Gastroesophageal sphincter (tissue), 4 donors: ENCODE measurements around the gene DNAJC5. TPM values are rescaled to one million over a fixed set of nuclear protein-coding genes. Genes with fewer than 3 reads are reported as not detected.
"Not testable (repeated sequence)": the region's sequence is repeated elsewhere in the genome, so short reads cannot be mapped to it uniquely, and the experiment has no call there.

Source experiments
- ATAC-seq: fragments of 150-250 bp; one replicate; pipeline ENCODE4 v1.9.1; 2016; ENCODE audit warnings: mild to moderate bottlenecking, moderate library complexity
- H3K27ac ChIP-seq, 4 donors: fragments of 200-600 bp; sonication (generic) in 3 of 4; 1 replicate in 3 of 4; 2 replicates in 1 of 4; pipeline ENCODE4 v1.5.1; 2016 to 2019
- H3K27me3 ChIP-seq: fragments of 200-600 bp; sonication (generic); one replicate; pipeline ENCODE4 v1.5.1; 2019
- H3K36me3 ChIP-seq, 2 donors: fragments of 200-600 bp; sonication (generic); one replicate each; pipeline ENCODE4 v1.5.1; 2019; ENCODE audit warnings: control low read depth in 1 of 2
- H3K4me1 ChIP-seq, 3 donors: fragments of 200-600 bp; sonication (generic); 1 replicate in 2 of 3; 2 replicates in 1 of 3; pipeline ENCODE4 v1.5.1; 2016 to 2019; ENCODE audit warnings: control low read depth in 2 of 3
- H3K4me3 ChIP-seq, 2 donors: fragments of 200-600 bp; sonication (generic); one replicate each; pipeline ENCODE4 v1.5.1; 2019; ENCODE audit warnings: mild to moderate bottlenecking in 1 of 2, moderate library complexity in 1 of 2
- H3K9me3 ChIP-seq, 3 donors: fragments of 200-600 bp; sonication (generic); one replicate each; pipeline ENCODE4 v1.5.1; 2017 to 2019; ENCODE audit warnings: control low read depth in 2 of 3
- CTCF ChIP-seq, 4 experiments: fragments of 200-600 bp in 2 of 4; fragments of 450-650 bp in 2 of 4; sonication (generic) in 1 of 4; IDR thresholded peaks; one replicate each; pipeline ENCODE4 v1.5.1; 2017 to 2019; ENCODE audit warnings: antibody characterized with exemption in 4 of 4, mild to moderate bottlenecking in 2 of 4, moderate library complexity in 2 of 4
- EP300 ChIP-seq: sonication (generic); formaldehyde crosslinking; IDR thresholded peaks from one replicate; pipeline ENCODE4 v1.6.1; 2017; ENCODE audit warnings: antibody characterized with exemption, mild to moderate bottlenecking
- POLR2A ChIP-seq, 2 donors: fragments of 450-650 bp; IDR thresholded peaks; one replicate each; pipeline ENCODE4 v1.6.1; 2017; ENCODE audit warnings: antibody characterized with exemption in 2 of 2, mild to moderate bottlenecking in 2 of 2, moderate library complexity in 1 of 2
- POLR2AphosphoS5 ChIP-seq: sonication (generic); formaldehyde crosslinking; IDR thresholded peaks from one replicate; pipeline ENCODE4 v1.6.1; 2017; ENCODE audit warnings: antibody characterized with exemption
- WGBS, 2 donors: methylation state at CpG; one replicate each; pipeline ENCODE4 v1.1.5; 2018; ENCODE audit warnings: low coverage in 1 of 2; 5-methylcytosine and 5-hydroxymethylcytosine counted together
- total RNA-seq, 4 donors: library from RNA; depleted of rRNA; stranded (reverse); fragments of >200 nt; gene quantifications; one replicate each; pipeline ENCODE4 v1.1.0, GENCODE V29; 2016

The DNAJC5 gene
- total RNA-seq, 4 donors from 2014 or later = 44.7 to 70.6 (median 47.6) TPM

DNA sequence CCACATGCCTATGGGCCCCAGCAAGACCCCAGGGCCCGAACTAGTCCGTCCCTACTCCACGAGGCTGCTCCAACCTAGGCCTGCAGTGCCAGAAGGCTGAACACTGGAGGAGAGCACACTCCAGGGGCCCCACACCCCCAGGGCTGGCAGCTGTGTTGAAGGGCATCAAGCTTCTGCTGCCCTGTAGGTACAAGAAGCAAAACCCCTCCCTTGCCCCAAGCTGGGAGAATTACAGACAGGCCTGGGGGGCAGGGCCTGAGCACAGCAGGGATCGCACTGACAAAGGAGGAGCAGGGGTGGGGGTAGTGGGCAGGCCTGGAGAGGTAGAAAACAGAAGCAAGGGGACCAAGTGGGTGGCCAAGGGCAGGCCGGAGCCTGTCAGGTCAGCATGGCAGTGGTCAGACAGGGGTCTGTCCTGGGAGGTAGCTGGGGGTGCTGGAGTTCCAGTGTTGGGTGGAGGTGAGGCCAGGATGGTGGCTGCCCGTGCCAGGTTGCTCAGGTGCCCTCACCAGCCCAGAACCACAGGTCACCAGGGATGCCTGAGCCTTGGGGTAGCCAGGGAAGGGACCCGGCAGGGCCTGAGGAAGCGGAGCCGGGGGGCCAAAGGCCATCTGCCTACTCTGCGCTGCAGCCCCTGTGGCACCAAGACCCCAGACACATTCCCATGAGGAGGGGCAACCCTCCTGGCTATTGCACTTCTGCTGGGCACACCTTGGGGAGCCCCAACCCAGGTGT lies 64.2 kb downstream of the DNAJC5 start:
- Histone ChIP-seq H3K4me3 (no peak overlapping the region), H3K27ac (no peak overlapping the region), H3K27me3 (no peaks in the 10 kb centered on the region), H3K9me3 (no peaks in the 10 kb centered on the region), H3K36me3 (peaks cover 0 to 58% of the 10 kb centered on the region in 2 donors), H3K4me1 (peaks cover 0 to 35% (median 22%) of the 10 kb centered on the region in 3 donors)
- ATAC-seq = no peak
- no peak for TF ChIP-seq POLR2AphosphoS5
- TF ChIP-seq EP300 = no peak
- TF ChIP-seq POLR2A (IDR thresholded peaks at IDR 0.05) = no peak
- TF ChIP-seq CTCF (IDR thresholded peaks at IDR 0.05) = no peak
- WGBS, 2 donors = 100% methylated on average over 1 of the region's 10 CpGs; no CpG with 5 or more reads in 1 of the 2 donors

DNA sequence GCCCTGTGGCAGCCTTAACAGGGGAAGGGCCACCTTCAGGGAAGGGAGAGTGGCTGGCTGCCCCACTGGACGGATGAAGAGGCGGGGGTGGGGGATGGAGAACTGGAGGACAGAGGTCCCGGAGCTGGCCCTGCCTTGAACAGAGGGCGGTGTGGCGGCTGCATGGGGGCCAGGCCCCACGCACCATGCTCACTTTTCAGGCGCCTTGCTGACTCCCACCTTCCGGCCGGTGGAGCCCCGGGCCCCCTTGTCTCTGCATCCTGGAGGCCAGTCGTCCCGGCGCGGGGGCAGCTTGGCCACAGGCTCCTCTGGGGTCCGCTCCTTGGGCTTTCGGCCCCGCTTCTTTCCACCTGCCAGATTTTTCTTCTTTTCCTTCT lies 64.8 kb downstream of the DNAJC5 start:
- Histone ChIP-seq H3K9me3 (no peaks in the 10 kb centered on the region), H3K36me3 (peaks cover 0 to 63% of the 10 kb centered on the region in 2 donors), H3K4me3 (no peak overlapping the region), H3K27me3 (no peaks in the 10 kb centered on the region), H3K27ac (no peak overlapping the region), H3K4me1 (peaks cover 0 to 30% (median 17%) of the 10 kb centered on the region in 3 donors)
- ATAC-seq = no peak
- TF ChIP-seq CTCF (IDR thresholded peaks at IDR 0.05) (no peak), POLR2A (IDR thresholded peaks at IDR 0.05) (no peak), EP300 (no peak), POLR2AphosphoS5 (no peak)
- 88% methylated on average over 11 of the region's 17 CpGs; no CpG with 5 or more reads in 1 of the 2 donors for WGBS, 2 donors

- H3K4me3 ChIP-seq, H3K9me3 ChIP-seq, H3K27ac ChIP-seq, ATAC-seq, H3K27me3 ChIP-seq: not testable (repeated sequence)
- peaks cover 0 to 64% of the 10 kb centered on the region in 2 donors for H3K36me3 ChIP-seq
- WGBS, 2 donors = no CpG with 5 or more reads among the region's 15 CpGs
- peaks cover 0 to 19% (median 14%) of the 10 kb centered on the region in 3 donors for H3K4me1 ChIP-seq
These were observed 66.0 kb downstream of the DNAJC5 start for GRCh38 chr20:63960654-63961621.

DNA sequence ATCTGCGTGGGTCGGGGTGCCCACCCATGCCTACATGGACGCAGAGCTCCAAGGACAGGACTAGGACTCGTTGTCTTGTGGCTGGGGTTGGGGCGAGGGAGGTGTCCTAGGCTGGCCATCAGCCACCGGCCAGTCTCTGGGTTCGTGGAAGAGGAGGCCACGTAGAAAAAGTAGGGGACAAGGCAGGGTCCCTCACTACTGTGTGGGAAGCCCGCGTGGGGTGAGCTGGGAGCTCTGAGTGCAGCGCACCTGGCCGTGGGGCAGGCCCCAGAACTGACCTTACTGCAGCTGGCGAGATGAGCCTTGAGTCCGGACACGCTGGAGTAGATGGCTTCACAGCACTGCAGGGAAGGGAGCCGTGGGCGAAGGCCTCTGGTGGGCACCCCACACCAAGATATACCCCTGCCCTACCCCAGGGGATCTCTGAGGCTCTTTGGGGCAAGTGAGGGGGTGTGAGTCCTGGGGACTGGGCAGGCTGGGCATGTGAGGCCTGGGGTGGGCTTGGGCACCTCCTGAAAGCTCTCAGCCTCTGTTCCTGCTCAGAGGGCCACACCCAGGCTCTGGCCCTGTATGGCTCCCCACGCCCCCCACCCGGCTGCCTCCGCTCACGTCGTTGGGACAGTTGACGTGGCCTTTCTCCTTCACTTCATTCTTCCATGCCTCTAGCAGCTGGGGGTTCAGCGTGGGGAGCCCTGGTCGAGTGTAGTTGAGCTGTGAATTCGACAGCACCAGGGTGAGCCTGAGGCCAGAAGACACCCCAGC lies 66.9 kb downstream of the DNAJC5 start:
- WGBS, 2 donors = 93% methylated on average over 3 of the region's 26 CpGs; no CpG with 5 or more reads in 1 of the 2 donors
- H3K4me3 ChIP-seq = no peak overlapping the region
- H3K27me3 ChIP-seq = no peaks in the 10 kb centered on the region
- no peak overlapping the region for H3K27ac ChIP-seq
- H3K36me3 ChIP-seq = peaks cover 0 to 73% of the 10 kb centered on the region in 2 donors
- TF ChIP-seq EP300 (no peak), CTCF (IDR thresholded peaks at IDR 0.05) (no peak), POLR2A (IDR thresholded peaks at IDR 0.05) (no peak), POLR2AphosphoS5 (no peak)
- H3K9me3 ChIP-seq = no peaks in the 10 kb centered on the region
- no peak for ATAC-seq
- peaks cover 0 to 16% (median 11%) of the 10 kb centered on the region in 3 donors for H3K4me1 ChIP-seq
